ENCODE measurements around the gene BTBD9.

DNA sequence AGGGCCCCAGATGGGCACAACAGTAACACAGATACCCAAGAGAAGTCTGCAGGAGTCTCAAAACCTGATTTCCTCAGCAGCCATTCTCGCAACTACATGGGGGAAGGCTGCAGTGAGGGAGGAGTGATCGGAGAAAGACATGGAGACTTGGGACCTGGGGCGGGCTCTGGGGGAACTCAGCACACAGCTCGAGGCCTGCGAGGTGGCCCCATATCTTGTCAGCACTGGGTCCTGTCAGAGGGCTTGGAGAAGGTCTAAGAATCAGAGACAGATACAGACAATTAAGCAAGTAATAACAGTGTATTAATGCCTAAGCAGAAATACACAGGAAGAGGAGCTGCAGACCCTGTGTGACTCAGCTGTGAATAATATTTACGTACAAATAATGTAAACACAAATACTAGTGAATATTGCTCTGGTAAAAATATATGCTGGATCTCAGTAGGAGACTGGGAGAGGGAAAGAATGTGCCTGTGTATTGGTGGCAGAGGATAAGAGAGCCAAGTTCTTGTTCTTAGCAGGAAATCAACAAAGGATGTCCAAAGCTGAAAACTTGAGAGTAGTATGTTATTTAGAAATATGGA is 484.0 kb downstream of the BTBD9 start:
- TF ChIP-seq, protein P1, sequence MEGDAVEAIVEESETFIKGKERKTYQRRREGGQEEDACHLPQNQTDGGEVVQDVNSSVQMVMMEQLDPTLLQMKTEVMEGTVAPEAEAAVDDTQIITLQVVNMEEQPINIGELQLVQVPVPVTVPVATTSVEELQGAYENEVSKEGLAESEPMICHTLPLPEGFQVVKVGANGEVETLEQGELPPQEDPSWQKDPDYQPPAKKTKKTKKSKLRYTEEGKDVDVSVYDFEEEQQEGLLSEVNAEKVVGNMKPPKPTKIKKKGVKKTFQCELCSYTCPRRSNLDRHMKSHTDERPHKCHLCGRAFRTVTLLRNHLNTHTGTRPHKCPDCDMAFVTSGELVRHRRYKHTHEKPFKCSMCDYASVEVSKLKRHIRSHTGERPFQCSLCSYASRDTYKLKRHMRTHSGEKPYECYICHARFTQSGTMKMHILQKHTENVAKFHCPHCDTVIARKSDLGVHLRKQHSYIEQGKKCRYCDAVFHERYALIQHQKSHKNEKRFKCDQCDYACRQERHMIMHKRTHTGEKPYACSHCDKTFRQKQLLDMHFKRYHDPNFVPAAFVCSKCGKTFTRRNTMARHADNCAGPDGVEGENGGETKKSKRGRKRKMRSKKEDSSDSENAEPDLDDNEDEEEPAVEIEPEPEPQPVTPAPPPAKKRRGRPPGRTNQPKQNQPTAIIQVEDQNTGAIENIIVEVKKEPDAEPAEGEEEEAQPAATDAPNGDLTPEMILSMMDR (IDR thresholded peaks at IDR 0.05), result no peak
- no peak for TF ChIP-seq POLR2A (IDR thresholded peaks at IDR 0.05)
